ENCODE data around the gene CNTN1. TPM values are rescaled to one million over a fixed set of nuclear protein-coding genes. Genes with fewer than 3 reads are reported as not detected.

The CNTN1 gene
- total RNA-seq, 2 donors from 2014 or later, result 0.77 to 4.4 TPM

- no peaks in the 10 kb centered on the region for H3K27me3 ChIP-seq
- no peaks in the 10 kb centered on the region for H3K4me1 ChIP-seq
- TF ChIP-seq CTCF (IDR thresholded peaks at IDR 0.05), result peak; percentile 39
- intact Hi-C loops (cut with DNase I), result no loop called here
- no peak overlapping the region for H3K4me3 ChIP-seq
- no peaks in the 10 kb centered on the region for H3K36me3 ChIP-seq
- H3K27ac ChIP-seq, result no peak overlapping the region
- DNase-seq, result no peak
- no peak overlapping the region for H3K9ac ChIP-seq (ENCODE audit: low read depth in 2 of 2, low read length in 2 of 2)
- H3K9me3 ChIP-seq, result no peaks in the 10 kb centered on the region
Observed at GRCh38 chr12:40946612-40947194, 254.5 kb downstream of the CNTN1 start.

- intact Hi-C loops (cut with DNase I), result no loop called here
- no peak overlapping the region for H3K9ac ChIP-seq (ENCODE audit: low read depth in 2 of 2, low read length in 2 of 2)
- H3K4me3 ChIP-seq, result no peak overlapping the region
- TF ChIP-seq CTCF (IDR thresholded peaks at IDR 0.05), result no peak
- no peaks in the 10 kb centered on the region for H3K27me3 ChIP-seq
- no peaks in the 10 kb centered on the region for H3K4me1 ChIP-seq
- no peak for DNase-seq
- H3K36me3 ChIP-seq, result no peaks in the 10 kb centered on the region
- H3K9me3 ChIP-seq, result no peaks in the 10 kb centered on the region
- H3K27ac ChIP-seq, result no peak overlapping the region
Observed at GRCh38 chr12:40947797-40948196, 255.6 kb downstream of the CNTN1 start.

GRCh38 chr12:40953076-40953475, 260.8 kb downstream of the CNTN1 start:
- TF ChIP-seq CTCF (IDR thresholded peaks at IDR 0.05), result no peak
- Histone ChIP-seq H3K9me3 (no peaks in the 10 kb centered on the region), H3K4me3 (no peak overlapping the region), H3K4me1 (no peaks in the 10 kb centered on the region), H3K9ac (ENCODE audit: low read depth in 2 of 2, low read length in 2 of 2) (no peak overlapping the region), H3K36me3 (no peaks in the 10 kb centered on the region), H3K27ac (no peak overlapping the region), H3K27me3 (no peaks in the 10 kb centered on the region)
- intact Hi-C loops (cut with DNase I), result no loop called here
- DNase-seq, result no peak

GRCh38 chr12:40957417-40957816, 265.2 kb downstream of the CNTN1 start:
- intact Hi-C loops (cut with DNase I), result no loop called here
- TF ChIP-seq CTCF (IDR thresholded peaks at IDR 0.05), result no peak
- Histone ChIP-seq H3K4me3 (no peak overlapping the region), H3K9ac (ENCODE audit: low read depth in 2 of 2, low read length in 2 of 2) (no peak overlapping the region), H3K27me3 (no peaks in the 10 kb centered on the region), H3K4me1 (no peaks in the 10 kb centered on the region), H3K36me3 (no peaks in the 10 kb centered on the region), H3K9me3 (no peaks in the 10 kb centered on the region), H3K27ac (no peak overlapping the region)
- no peak for DNase-seq

- no peak for TF ChIP-seq CTCF (IDR thresholded peaks at IDR 0.05)
- no peak for DNase-seq
- Histone ChIP-seq H3K36me3 (no peaks in the 10 kb centered on the region), H3K27me3 (no peaks in the 10 kb centered on the region), H3K9me3 (no peaks in the 10 kb centered on the region), H3K4me1 (no peaks in the 10 kb centered on the region), H3K4me3 (no peak overlapping the region), H3K9ac (ENCODE audit: low read depth in 2 of 2, low read length in 2 of 2) (no peak overlapping the region), H3K27ac (no peak overlapping the region)
- intact Hi-C loops (cut with DNase I), result no loop called here
Observed at GRCh38 chr12:40959041-40959440, 266.8 kb downstream of the CNTN1 start.

Data from colonic mucosa (tissue), 4 donors.